Effector memory CD4-positive, alpha-beta T cell (primary cell): ENCODE data around the gene C18orf63.
A peak's percentile ranks its signal among the peaks of the same experiment; 100 is the strongest.

ENCODE experiments used
- DNase-seq, 3 donors: peaks; one replicate each; pipeline ENCODE4 v3.0.0-alpha.2; 2020
- H3K27ac ChIP-seq: 2 replicates; pipeline ENCODE4 v1.7.0; 2013; ENCODE audit warnings: mild to moderate bottlenecking, low read length, moderate library complexity; ENCODE audit not compliant: insufficient read depth, poor library complexity, severe bottlenecking
- H3K27me3 ChIP-seq: replicated peaks from 2 replicates; pipeline ENCODE4 v1.7.0; 2013; ENCODE audit warnings: mild to moderate bottlenecking, low read length; ENCODE audit not compliant: insufficient read depth, control insufficient read depth, poor library complexity, severe bottlenecking
- H3K36me3 ChIP-seq: 2 replicates; pipeline ENCODE4 v1.7.0; 2013; ENCODE audit warnings: mild to moderate bottlenecking, low read length, moderate library complexity; ENCODE audit not compliant: control insufficient read depth, insufficient read depth
- H3K4me1 ChIP-seq: 2 replicates; pipeline ENCODE4 v1.7.0; 2013; ENCODE audit warnings: low read length, mild to moderate bottlenecking; ENCODE audit not compliant: control insufficient read depth, insufficient read depth, poor library complexity, severe bottlenecking
- H3K4me3 ChIP-seq: 2 replicates; pipeline ENCODE4 v1.7.0; 2013; ENCODE audit warnings: low read length, low read depth, mild to moderate bottlenecking; ENCODE audit not compliant: insufficient read depth, poor library complexity, severe bottlenecking
- H3K9me3 ChIP-seq: 2 replicates; pipeline ENCODE4 v1.7.0; 2013; ENCODE audit warnings: mild to moderate bottlenecking, low read length, moderate library complexity; ENCODE audit not compliant: control insufficient read depth

Gene C18orf63

DNA sequence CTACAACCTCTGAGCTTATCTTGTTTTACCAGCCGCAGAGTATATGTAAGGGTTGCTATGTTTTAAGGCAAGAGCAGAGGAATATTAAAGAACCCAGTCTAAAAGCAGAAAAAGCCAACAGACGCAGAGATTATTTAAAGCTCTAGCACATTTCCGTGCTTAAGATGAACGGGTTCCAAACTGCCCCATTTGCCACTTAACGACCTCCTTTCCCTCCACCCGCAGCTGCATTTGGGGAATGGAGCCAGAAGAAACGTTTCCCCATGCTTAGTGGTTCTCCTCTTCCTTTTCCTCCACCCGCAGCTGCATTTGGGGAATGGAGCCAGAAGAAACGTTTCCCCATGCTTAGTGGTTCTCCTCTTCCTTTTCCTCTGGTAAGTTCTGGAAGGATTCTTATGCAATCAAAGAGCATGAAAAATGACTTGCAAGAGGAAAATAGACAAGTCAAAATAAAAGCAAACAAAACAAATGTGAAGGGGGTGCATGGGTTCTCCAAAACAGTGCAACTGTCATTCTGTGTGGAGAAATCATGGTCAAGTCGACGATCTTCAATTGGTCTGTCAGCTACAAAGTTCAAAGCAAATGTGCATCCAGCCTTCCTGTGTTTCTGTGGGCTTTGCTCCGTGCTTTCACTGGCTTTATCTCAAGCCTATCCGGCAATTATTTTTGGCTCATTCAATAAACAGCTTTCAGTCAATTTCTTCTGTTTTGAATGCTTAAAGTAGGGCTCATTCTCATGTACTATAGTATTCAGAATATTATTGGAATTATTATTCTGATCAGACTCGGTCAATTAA, 83.7 kb downstream of the C18orf63 start:
- DNase-seq: no peak
- no peaks in the 10 kb centered on the region for H3K9me3 ChIP-seq
- H3K4me1 ChIP-seq: peaks cover 2% of the 10 kb centered on the region
- no peaks in the 10 kb centered on the region for H3K36me3 ChIP-seq
- no peak overlapping the region for H3K4me3 ChIP-seq
- no peak overlapping the region for H3K27ac ChIP-seq
- no peaks in the 10 kb centered on the region for H3K27me3 ChIP-seq

DNA sequence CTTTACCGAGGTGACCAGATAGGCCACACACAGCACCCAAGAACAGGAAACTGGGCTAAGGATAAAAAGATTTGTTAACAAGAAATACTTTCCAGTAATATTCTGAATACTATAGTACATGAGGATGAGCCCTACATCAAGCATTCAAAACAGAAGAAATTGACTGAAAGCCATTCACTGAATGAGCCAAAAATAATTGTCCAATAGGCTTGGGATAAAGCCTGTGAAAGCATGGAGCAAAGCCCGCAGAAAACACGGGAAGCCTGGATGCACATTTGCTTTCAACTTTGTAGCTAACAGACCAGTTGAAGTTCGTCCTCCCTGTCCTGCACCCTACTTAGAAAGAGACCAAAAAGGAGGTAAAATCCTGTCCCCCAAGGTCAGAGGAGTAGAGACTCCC, 85.2 kb downstream of the C18orf63 start:
- H3K27me3 ChIP-seq: no peaks in the 10 kb centered on the region
- H3K4me1 ChIP-seq: peaks cover 2% of the 10 kb centered on the region
- no peak overlapping the region for H3K27ac ChIP-seq
- no peaks in the 10 kb centered on the region for H3K9me3 ChIP-seq
- no peak for DNase-seq
- H3K4me3 ChIP-seq: no peak overlapping the region
- no peaks in the 10 kb centered on the region for H3K36me3 ChIP-seq

GRCh38 chr18:74402806-74403433, 87.3 kb downstream of the C18orf63 start:
- H3K27me3 ChIP-seq: no peaks in the 10 kb centered on the region
- no peaks in the 10 kb centered on the region for H3K36me3 ChIP-seq
- no peak for DNase-seq
- H3K9me3 ChIP-seq: no peaks in the 10 kb centered on the region
- no peak overlapping the region for H3K27ac ChIP-seq
- peaks cover 3% of the 10 kb centered on the region for H3K4me1 ChIP-seq
- H3K4me3 ChIP-seq: no peak overlapping the region

DNA sequence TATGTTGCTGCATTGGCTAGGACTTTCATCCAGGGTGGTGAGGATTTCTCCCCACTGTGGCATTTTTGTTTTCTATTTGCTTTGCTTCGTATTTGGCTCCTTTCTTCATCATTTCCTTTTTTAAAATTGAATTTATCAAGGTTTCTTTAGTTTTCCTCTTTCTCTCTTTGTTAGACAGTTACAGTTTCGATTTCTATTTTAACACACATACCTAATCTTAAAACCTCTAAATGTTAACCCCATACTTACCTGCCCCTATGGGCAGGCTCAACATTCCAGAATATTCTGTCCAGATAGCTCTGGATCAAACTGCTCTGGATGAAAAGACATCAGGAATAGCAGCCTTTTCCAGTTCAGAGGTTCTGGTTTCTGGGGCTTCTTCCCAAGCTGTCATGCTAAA, 92.2 kb downstream of the C18orf63 start:
- H3K27ac ChIP-seq: peak overlapping the region; percentile 18
- peaks cover 5% of the 10 kb centered on the region for H3K4me1 ChIP-seq
- DNase-seq: no peak
- no peaks in the 10 kb centered on the region for H3K27me3 ChIP-seq
- H3K9me3 ChIP-seq: no peaks in the 10 kb centered on the region
- H3K4me3 ChIP-seq: no peak overlapping the region
- H3K36me3 ChIP-seq: no peaks in the 10 kb centered on the region
